Panc1 (cell line): ENCODE measurements around the gene FAM162A. TPM values are rescaled to one million over a fixed set of nuclear protein-coding genes. Genes with fewer than 3 reads are reported as not detected.

ENCODE experiments used
- ATAC-seq: fragments of 200-7000 bp; cut with Tn5 transposase; 2 replicates; pipeline ENCODE4 v1.9.1; 2020; ENCODE audit warnings: mild to moderate bottlenecking, moderate library complexity
- BruUV-seq: library from RNA; stranded (reverse); fragments of 400-500 nt; replicated peaks from 2 replicates; lab custom pipeline; 2021; lab: Mats Ljungman, UMichigan
- CTCF ChIA-PET: fragments of 300-600 bp; sonication (Branson Sonifier 250); formaldehyde crosslinking; loops from one replicate; lab custom pipeline; 2022; ENCODE audit warnings: antibody characterized with exemption; lab: Charles Lee
- POLR2A ChIA-PET: fragments of 300-600 bp; sonication (Branson Sonifier 250); formaldehyde crosslinking; loops from one replicate; lab custom pipeline; 2022; ENCODE audit warnings: antibody characterized with exemption; lab: Charles Lee
- DNase-seq: peaks from one replicate; pipeline ENCODE4 v3.0.0-alpha.2; 2010; ENCODE audit warnings: low read depth, low spot score
- H3K27ac ChIP-seq: 2 replicates; pipeline ENCODE4 v1.5.1; 2011; ENCODE audit warnings: mild to moderate bottlenecking, low read length, inconsistent platforms
- H3K27me3 ChIP-seq: fragments of 200-500 bp; sonication (Bioruptor generic); 2 replicates; pipeline ENCODE4 v1.6.0; 2014; ENCODE audit warnings: low read length, inconsistent platforms; ENCODE audit not compliant: control insufficient read depth, insufficient read depth
- H3K36me3 ChIP-seq: fragments of 200-500 bp; sonication (Bioruptor generic); 2 replicates; pipeline ENCODE4 v1.5.1; 2014; ENCODE audit warnings: inconsistent platforms, mild to moderate bottlenecking, low read length, moderate library complexity; ENCODE audit not compliant: control insufficient read depth, insufficient read depth
- H3K4me1 ChIP-seq: 2 replicates; pipeline ENCODE4 v1.5.1; 2011; ENCODE audit warnings: inconsistent platforms, mild to moderate bottlenecking, low read length, moderate library complexity; ENCODE audit not compliant: control insufficient read depth, insufficient read depth
- H3K4me3 ChIP-seq, 2 experiments: 2 replicates each; pipeline ENCODE4 v1.5.1; 2011 to 2012; ENCODE audit warnings: low read depth in 2 of 2, low read length in 2 of 2, mild to moderate bottlenecking in 2 of 2, inconsistent platforms in 1 of 2, moderate library complexity in 1 of 2
- H3K9me3 ChIP-seq: fragments of 200-500 bp; sonication (Bioruptor generic); 2 replicates; pipeline ENCODE4 v1.5.1; 2014; ENCODE audit warnings: low read depth, mild to moderate bottlenecking, inconsistent platforms, low read length, moderate library complexity; ENCODE audit not compliant: control insufficient read depth, insufficient read depth
- POLR2AphosphoS5 ChIP-seq: IDR thresholded peaks from 2 replicates; pipeline ENCODE4 v1.6.1; 2012; ENCODE audit warnings: mild to moderate bottlenecking, low read depth, low read length, moderate library complexity
- SIN3A ChIP-seq: IDR thresholded peaks from 2 replicates; pipeline ENCODE4 v1.6.1; 2012; ENCODE audit warnings: low read depth, mild to moderate bottlenecking, low read length, moderate library complexity, borderline replicate concordance; ENCODE audit not compliant: insufficient read depth
- TCF7L2 ChIP-seq: IDR thresholded peaks from 2 replicates; pipeline ENCODE4 v1.6.1; 2011; ENCODE audit warnings: mild to moderate bottlenecking, low read depth, low read length, inconsistent platforms
- in situ Hi-C: cut with HindIII; loops from 2 replicates; pipeline ENCODE4 v1.10.0; 2016; ENCODE audit warnings: low sequenced_read_pairs, low pct_unique_long_range_greater_than_20kb
- intact Hi-C: fragments of 100-400 bp; cut with micrococcal nuclease; formaldehyde crosslinking; loops from one replicate; pipeline ENCODE4 v1.10.0; 2022; ENCODE audit not compliant: unreplicated experiment
- total RNA-seq: library from RNA; stranded (reverse); gene quantifications from one replicate; pipeline ENCODE4 v1.2.1, GENCODE V29; 2021; ENCODE audit not compliant: unreplicated experiment
- TF ChIP-seq, protein P1 (sequence below), 2 experiments: IDR thresholded peaks; 2 replicates each; pipeline ENCODE4 v1.6.1; 2011 to 2012; ENCODE audit warnings: low read depth in 2 of 2, control low read depth in 1 of 2, low read length in 1 of 2, mild to moderate bottlenecking in 1 of 2, moderate library complexity in 1 of 2; ENCODE audit not compliant: insufficient read depth in 1 of 2
- TF ChIP-seq, protein P2 (sequence below): fragments of 450-650 bp; IDR thresholded peaks from 2 replicates; pipeline ENCODE4 v1.5.1; 2017; ENCODE audit warnings: mild to moderate bottlenecking

The FAM162A gene
- total RNA-seq, 1 experiment from 2014 or later, result 59.6 TPM

DNA sequence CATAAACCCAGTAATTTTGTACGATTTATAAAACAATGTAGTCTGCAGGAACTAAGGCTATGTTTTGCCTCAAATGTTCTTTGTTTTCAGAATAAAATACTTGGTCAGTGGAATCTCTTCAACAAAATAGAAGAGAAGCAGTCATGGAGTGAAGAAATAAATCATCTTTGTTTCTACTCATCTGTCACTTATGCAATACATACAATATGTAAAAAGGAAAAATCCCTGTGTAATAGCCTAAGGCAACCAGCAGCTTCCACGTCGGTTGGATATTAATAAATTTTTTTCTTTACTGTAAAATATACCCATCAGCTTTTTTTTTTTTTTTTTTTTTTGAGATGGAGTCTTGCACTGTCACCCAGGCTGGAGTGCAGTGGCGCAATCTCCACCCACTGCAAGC is 37.1 kb downstream of the FAM162A start:
- H3K27ac ChIP-seq, result no peak overlapping the region
- TF ChIP-seq POLR2AphosphoS5 (no peak), TCF7L2 (no peak), SIN3A (no peak)
- TF ChIP-seq, protein P1, sequence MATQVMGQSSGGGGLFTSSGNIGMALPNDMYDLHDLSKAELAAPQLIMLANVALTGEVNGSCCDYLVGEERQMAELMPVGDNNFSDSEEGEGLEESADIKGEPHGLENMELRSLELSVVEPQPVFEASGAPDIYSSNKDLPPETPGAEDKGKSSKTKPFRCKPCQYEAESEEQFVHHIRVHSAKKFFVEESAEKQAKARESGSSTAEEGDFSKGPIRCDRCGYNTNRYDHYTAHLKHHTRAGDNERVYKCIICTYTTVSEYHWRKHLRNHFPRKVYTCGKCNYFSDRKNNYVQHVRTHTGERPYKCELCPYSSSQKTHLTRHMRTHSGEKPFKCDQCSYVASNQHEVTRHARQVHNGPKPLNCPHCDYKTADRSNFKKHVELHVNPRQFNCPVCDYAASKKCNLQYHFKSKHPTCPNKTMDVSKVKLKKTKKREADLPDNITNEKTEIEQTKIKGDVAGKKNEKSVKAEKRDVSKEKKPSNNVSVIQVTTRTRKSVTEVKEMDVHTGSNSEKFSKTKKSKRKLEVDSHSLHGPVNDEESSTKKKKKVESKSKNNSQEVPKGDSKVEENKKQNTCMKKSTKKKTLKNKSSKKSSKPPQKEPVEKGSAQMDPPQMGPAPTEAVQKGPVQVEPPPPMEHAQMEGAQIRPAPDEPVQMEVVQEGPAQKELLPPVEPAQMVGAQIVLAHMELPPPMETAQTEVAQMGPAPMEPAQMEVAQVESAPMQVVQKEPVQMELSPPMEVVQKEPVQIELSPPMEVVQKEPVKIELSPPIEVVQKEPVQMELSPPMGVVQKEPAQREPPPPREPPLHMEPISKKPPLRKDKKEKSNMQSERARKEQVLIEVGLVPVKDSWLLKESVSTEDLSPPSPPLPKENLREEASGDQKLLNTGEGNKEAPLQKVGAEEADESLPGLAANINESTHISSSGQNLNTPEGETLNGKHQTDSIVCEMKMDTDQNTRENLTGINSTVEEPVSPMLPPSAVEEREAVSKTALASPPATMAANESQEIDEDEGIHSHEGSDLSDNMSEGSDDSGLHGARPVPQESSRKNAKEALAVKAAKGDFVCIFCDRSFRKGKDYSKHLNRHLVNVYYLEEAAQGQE (IDR thresholded peaks at IDR 0.05; ENCODE audit: insufficient read depth in 1 of 2, low read depth in 2 of 2, low read length in 1 of 2), result no peak
- TF ChIP-seq, protein P2, sequence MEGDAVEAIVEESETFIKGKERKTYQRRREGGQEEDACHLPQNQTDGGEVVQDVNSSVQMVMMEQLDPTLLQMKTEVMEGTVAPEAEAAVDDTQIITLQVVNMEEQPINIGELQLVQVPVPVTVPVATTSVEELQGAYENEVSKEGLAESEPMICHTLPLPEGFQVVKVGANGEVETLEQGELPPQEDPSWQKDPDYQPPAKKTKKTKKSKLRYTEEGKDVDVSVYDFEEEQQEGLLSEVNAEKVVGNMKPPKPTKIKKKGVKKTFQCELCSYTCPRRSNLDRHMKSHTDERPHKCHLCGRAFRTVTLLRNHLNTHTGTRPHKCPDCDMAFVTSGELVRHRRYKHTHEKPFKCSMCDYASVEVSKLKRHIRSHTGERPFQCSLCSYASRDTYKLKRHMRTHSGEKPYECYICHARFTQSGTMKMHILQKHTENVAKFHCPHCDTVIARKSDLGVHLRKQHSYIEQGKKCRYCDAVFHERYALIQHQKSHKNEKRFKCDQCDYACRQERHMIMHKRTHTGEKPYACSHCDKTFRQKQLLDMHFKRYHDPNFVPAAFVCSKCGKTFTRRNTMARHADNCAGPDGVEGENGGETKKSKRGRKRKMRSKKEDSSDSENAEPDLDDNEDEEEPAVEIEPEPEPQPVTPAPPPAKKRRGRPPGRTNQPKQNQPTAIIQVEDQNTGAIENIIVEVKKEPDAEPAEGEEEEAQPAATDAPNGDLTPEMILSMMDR, result no peak
- POLR2A ChIA-PET, result interaction anchor here (0.7 kb wide), 1 partner anchor 28 kb away, joined by 8 read pairs; no protein-coding TSS in a partner anchor
- CTCF ChIA-PET, result no interaction called here
- peaks cover 7% of the 10 kb centered on the region for H3K4me1 ChIP-seq
- BruUV-seq, result no TSS peak
- no peak for DNase-seq
- H3K36me3 ChIP-seq, result peaks cover 14% of the 10 kb centered on the region
- intact Hi-C loops, result no loop called here
- ATAC-seq, result no peak
- H3K4me3 ChIP-seq, result no peak overlapping the region
- no peaks in the 10 kb centered on the region for H3K27me3 ChIP-seq
- no peaks in the 10 kb centered on the region for H3K9me3 ChIP-seq
- in situ Hi-C loops, result no loop called here

DNA sequence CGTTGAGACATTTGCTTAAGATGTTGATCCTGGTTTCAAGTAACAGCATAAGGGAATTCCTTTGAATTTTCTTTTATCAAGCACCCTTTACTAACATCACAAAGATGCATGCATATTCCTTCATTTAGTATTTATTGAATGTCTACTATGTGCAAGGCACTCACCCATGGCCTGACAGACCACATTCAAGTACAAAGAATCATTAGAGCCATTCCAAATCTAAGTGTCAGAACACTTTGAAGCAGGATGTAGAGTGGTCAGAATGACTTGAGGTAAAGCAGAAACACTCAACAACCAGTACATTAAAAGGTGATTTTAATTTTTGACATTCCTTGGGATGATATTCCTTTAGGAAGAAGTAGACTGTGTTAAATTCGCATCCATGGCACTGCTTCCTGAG is 37.9 kb downstream of the FAM162A start:
- DNase-seq (no peak), ATAC-seq (no peak)
- no peaks in the 10 kb centered on the region for H3K27me3 ChIP-seq
- peaks cover 20% of the 10 kb centered on the region for H3K36me3 ChIP-seq
- no peak overlapping the region for H3K4me3 ChIP-seq
- TF ChIP-seq POLR2AphosphoS5, result no peak
- TF ChIP-seq, protein P2, result no peak
- TF ChIP-seq SIN3A, result no peak
- TF ChIP-seq TCF7L2, result no peak
- TF ChIP-seq, protein P1 (IDR thresholded peaks at IDR 0.05; ENCODE audit: insufficient read depth in 1 of 2, low read depth in 2 of 2, low read length in 1 of 2), result no peak
- H3K4me1 ChIP-seq, result peaks cover 6% of the 10 kb centered on the region
- BruUV-seq, result no TSS peak
- ChIA-PET CTCF (no interaction called here), POLR2A (interaction anchor here (0.7 kb wide), 1 partner anchor 29 kb away, joined by 8 read pairs; no protein-coding TSS in a partner anchor)
- no peak overlapping the region for H3K27ac ChIP-seq
- intact Hi-C loops (no loop called here), in situ Hi-C loops (no loop called here)
- H3K9me3 ChIP-seq, result no peaks in the 10 kb centered on the region
